ENCODE results near the gene FSTL4. TPM values are rescaled to one million over a fixed set of nuclear protein-coding genes. Genes with fewer than 3 reads are reported as not detected.

The FSTL4 gene
- total and polyA plus RNA-seq, 2 of the 4 experiments (the other 2 are of a cell fraction), result 0.18 TPM; not detected in 1

DNA sequence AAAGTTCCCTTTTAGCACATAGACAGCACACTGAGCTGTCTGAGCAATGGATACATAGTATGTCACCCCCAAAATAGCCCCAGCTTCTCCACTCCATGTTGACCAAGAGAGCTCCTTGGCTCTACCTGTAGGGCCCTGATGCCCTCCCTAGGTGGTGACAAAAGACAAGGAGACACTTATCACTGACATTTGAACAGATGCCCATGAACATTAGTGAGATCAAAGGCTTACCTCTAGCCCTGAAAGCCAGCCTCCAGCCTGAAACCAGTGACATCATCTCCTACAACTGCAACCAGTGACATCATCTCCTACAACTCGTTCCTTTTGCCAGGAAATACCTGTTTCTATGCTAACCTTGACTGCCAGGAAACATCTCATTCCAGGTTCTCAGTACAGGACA, 122.7 kb downstream of the FSTL4 start:
- ChIA-PET CTCF (no interaction called here), POLR2A (ENCODE audit: unreplicated experiment) (no interaction called here)
- 0% methylated on average over 1 of the region's 1 CpG; no CpG with 5 or more reads in 1 of the 2 experiments for WGBS, 2 experiments (ENCODE audit: extremely low coverage in 2 of 2, insufficient read length in 1 of 2)
- H3K18ac ChIP-seq (ENCODE audit: low read depth, low read length), result no peak overlapping the region
- H3K56ac ChIP-seq (ENCODE audit: extremely low read depth, insufficient read depth, low read length), result no peak overlapping the region
- H4K91ac ChIP-seq (ENCODE audit: insufficient read depth, low read depth, low read length), result no peak overlapping the region
- H2AK5ac ChIP-seq (ENCODE audit: low read depth, low read length), result no peak overlapping the region
- no peaks in the 10 kb centered on the region for H4K20me1 ChIP-seq (ENCODE audit: insufficient read depth, low read length)
- dilution Hi-C loops (cut with HindIII; ENCODE audit: low sequenced_read_pairs, unreplicated experiment) (no loop called here), intact Hi-C loops (cut with micrococcal nuclease) (no loop called here), in situ Hi-C loops (cut with MboI; ENCODE audit: low sequenced_read_pairs) (no loop called here)
- no peak overlapping the region for H3K4me3 ChIP-seq (ENCODE audit: insufficient read depth, low read depth, low read length)
- no peak overlapping the region for H3K9ac ChIP-seq (ENCODE audit: low read depth, low read length)
- no peak overlapping the region for H2BK15ac ChIP-seq (ENCODE audit: low read depth, low read length)
- no peak overlapping the region for H2BK120ac ChIP-seq (ENCODE audit: low read depth, low read length)
- H3K36me3 ChIP-seq (ENCODE audit: control insufficient read depth, insufficient read depth, low read length), result no peaks in the 10 kb centered on the region
- H2AK9ac ChIP-seq (replicated peaks; ENCODE audit: low read depth, low read length, poor library complexity), result no peak overlapping the region
- H2BK20ac ChIP-seq (ENCODE audit: low read depth, low read length), result no peak overlapping the region
- no TSS peak for BruUV-seq (replicated peaks)
- no peak overlapping the region for H4K8ac ChIP-seq (ENCODE audit: low read depth in 2 of 2, low read length in 2 of 2)
- H3K27ac ChIP-seq (ENCODE audit: insufficient read depth, low read length), result no peak overlapping the region
- H3K23ac ChIP-seq (ENCODE audit: low read depth, low read length), result no peak overlapping the region
- peaks cover 13% of the 10 kb centered on the region for H3K27me3 ChIP-seq (ENCODE audit: control insufficient read depth, insufficient read depth, low read length)
- H3K9me1 ChIP-seq (ENCODE audit: insufficient read depth, low read length), result no peaks in the 10 kb centered on the region
- H3K4me1 ChIP-seq (ENCODE audit: control insufficient read depth, insufficient read depth, low read length), result no peaks in the 10 kb centered on the region
- no peaks in the 10 kb centered on the region for H3K79me1 ChIP-seq (ENCODE audit: low read depth in 1 of 2, low read length in 2 of 2)
- H2AFZ ChIP-seq (replicated peaks; ENCODE audit: low read length, poor library complexity), result no peak overlapping the region
- no peak overlapping the region for H3K14ac ChIP-seq (replicated peaks; ENCODE audit: low read depth, low read length)
- no peak for ATAC-seq (ENCODE audit: low read depth)
- H2BK5ac ChIP-seq (ENCODE audit: low read depth, low read length, poor library complexity, severe bottlenecking), result no peak overlapping the region
- no peak for DNase-seq
- H3K4me2 ChIP-seq (ENCODE audit: low read depth, low read length), result no peak overlapping the region
- TF ChIP-seq RFX5 (IDR thresholded peaks at IDR 0.05; ENCODE audit: low read depth, low read length), result no peak
- TF ChIP-seq MAFK (IDR thresholded peaks at IDR 0.05; ENCODE audit: low read depth, low read length), result no peak
- TF ChIP-seq, protein P1, sequence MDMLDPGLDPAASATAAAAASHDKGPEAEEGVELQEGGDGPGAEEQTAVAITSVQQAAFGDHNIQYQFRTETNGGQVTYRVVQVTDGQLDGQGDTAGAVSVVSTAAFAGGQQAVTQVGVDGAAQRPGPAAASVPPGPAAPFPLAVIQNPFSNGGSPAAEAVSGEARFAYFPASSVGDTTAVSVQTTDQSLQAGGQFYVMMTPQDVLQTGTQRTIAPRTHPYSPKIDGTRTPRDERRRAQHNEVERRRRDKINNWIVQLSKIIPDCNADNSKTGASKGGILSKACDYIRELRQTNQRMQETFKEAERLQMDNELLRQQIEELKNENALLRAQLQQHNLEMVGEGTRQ (IDR thresholded peaks at IDR 0.05; ENCODE audit: low read depth, low read length), result no peak
- no peak for TF ChIP-seq MXI1 (IDR thresholded peaks at IDR 0.05; ENCODE audit: borderline replicate concordance, low read depth, low read length)
- TF ChIP-seq CHD1 (IDR thresholded peaks at IDR 0.05; ENCODE audit: low read depth, low read length), result no peak
- TF ChIP-seq NFE2L2 (IDR thresholded peaks at IDR 0.05; ENCODE audit: low read depth, low read length), result no peak
- TF ChIP-seq SMC3 (IDR thresholded peaks at IDR 0.05; ENCODE audit: low read depth, low read length), result no peak
- no peak for TF ChIP-seq BHLHE40 (IDR thresholded peaks at IDR 0.05; ENCODE audit: low read depth, low read length)
- TF ChIP-seq RAD21 (IDR thresholded peaks at IDR 0.05; ENCODE audit: low read length), result no peak
- TF ChIP-seq, protein P2, sequence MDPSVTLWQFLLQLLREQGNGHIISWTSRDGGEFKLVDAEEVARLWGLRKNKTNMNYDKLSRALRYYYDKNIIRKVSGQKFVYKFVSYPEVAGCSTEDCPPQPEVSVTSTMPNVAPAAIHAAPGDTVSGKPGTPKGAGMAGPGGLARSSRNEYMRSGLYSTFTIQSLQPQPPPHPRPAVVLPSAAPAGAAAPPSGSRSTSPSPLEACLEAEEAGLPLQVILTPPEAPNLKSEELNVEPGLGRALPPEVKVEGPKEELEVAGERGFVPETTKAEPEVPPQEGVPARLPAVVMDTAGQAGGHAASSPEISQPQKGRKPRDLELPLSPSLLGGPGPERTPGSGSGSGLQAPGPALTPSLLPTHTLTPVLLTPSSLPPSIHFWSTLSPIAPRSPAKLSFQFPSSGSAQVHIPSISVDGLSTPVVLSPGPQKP (IDR thresholded peaks at IDR 0.05; ENCODE audit: borderline replicate concordance, low read depth, low read length), result no peak
- TF ChIP-seq MAZ (IDR thresholded peaks at IDR 0.05; ENCODE audit: borderline replicate concordance, low read depth, low read length), result no peak
- TF ChIP-seq, protein P3, sequence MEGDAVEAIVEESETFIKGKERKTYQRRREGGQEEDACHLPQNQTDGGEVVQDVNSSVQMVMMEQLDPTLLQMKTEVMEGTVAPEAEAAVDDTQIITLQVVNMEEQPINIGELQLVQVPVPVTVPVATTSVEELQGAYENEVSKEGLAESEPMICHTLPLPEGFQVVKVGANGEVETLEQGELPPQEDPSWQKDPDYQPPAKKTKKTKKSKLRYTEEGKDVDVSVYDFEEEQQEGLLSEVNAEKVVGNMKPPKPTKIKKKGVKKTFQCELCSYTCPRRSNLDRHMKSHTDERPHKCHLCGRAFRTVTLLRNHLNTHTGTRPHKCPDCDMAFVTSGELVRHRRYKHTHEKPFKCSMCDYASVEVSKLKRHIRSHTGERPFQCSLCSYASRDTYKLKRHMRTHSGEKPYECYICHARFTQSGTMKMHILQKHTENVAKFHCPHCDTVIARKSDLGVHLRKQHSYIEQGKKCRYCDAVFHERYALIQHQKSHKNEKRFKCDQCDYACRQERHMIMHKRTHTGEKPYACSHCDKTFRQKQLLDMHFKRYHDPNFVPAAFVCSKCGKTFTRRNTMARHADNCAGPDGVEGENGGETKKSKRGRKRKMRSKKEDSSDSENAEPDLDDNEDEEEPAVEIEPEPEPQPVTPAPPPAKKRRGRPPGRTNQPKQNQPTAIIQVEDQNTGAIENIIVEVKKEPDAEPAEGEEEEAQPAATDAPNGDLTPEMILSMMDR (conservative IDR thresholded peaks at IDR 0.05; ENCODE audit: low read depth, low read length), result no peak
- no peak for TF ChIP-seq POLR2A (IDR thresholded peaks at IDR 0.05; ENCODE audit: low read depth, low read length)
- no peak for TF ChIP-seq CEBPB (IDR thresholded peaks at IDR 0.05; ENCODE audit: low read depth, low read length)
- TF ChIP-seq FOS (IDR thresholded peaks at IDR 0.05; ENCODE audit: low read depth, low read length), result no peak
- no peak for TF ChIP-seq RCOR1 (IDR thresholded peaks at IDR 0.05; ENCODE audit: insufficient replicate concordance, low read length)
- H4K5ac ChIP-seq (ENCODE audit: low read depth, low read length), result no peak overlapping the region
- H3K9me3 ChIP-seq (ENCODE audit: control insufficient read depth, insufficient read depth, low read length), result no peaks in the 10 kb centered on the region
- H3K4ac ChIP-seq (ENCODE audit: low read depth, low read length), result no peak overlapping the region

Data from IMR-90 (cell line).